Measurements from ENCODE around the gene GSTA3. TPM values are rescaled to one million over a fixed set of nuclear protein-coding genes. Genes with fewer than 3 reads are reported as not detected.
"Not testable (repeated sequence)": the region's sequence is repeated elsewhere in the genome, so short reads cannot be mapped to it uniquely, and the experiment has no call there.

GSTA3 gene
- total RNA-seq, 1 donor from 2014 or later: not detected

DNA sequence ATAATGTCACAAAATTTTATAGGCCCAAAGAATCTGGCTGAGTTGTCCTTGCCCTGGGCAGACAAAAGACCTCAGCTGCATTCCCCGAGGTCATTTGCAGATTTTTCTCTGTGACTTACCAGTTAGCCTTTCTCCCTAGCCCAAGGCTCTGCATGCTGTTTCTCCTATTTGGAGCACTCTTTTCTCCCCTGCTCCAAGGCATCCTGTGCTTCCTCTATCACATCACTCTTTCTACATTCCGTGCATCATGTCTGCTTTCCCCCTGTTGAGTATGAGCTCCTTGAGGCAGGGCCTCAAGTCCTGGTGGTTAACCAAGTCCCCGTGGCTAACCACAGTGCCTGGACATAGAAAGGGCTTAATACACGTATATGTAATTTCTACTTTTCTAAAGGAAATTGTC is 593 bp upstream of the GSTA3 start:
- H3K4me3 Mint-ChIP-seq (ENCODE audit: unreplicated experiment): no peak overlapping the region
- H3K27me3 Mint-ChIP-seq (ENCODE audit: unreplicated experiment): no peaks in the 10 kb centered on the region
- H3K4me1 Mint-ChIP-seq (ENCODE audit: low read depth, unreplicated experiment): no peaks in the 10 kb centered on the region
- H3K27ac Mint-ChIP-seq (ENCODE audit: unreplicated experiment): no peak overlapping the region
- no peak for TF ChIP-seq CTCF (IDR thresholded peaks at IDR 0.05; ENCODE audit: partially characterized antibody, unreplicated experiment)
- H3K9me3 Mint-ChIP-seq (ENCODE audit: unreplicated experiment): no peaks in the 10 kb centered on the region
- DNase-seq: no peak
- no peaks in the 10 kb centered on the region for H3K36me3 Mint-ChIP-seq (ENCODE audit: unreplicated experiment)

DNA sequence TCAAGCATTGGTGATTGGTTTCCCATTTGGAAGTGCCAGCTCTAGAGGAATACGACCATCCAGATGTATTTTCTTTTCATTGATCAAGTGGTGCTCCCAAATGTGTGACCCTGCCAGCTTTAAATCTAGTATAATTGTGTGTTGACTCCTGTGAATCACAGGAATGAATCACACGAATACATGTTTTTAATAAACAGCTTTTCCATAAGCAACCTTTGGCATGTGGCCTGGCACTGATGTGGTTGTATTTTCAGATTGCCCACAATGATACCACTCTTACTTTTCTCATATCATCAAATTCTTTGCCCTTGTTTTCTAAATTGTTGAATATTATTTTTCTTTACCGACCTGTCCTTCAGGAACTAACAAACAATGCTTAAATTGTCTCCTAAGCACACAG is 367 bp downstream of the GSTA3 start:
- H3K27me3 Mint-ChIP-seq (ENCODE audit: unreplicated experiment): no peaks in the 10 kb centered on the region
- no peak for DNase-seq
- H3K27ac Mint-ChIP-seq (ENCODE audit: unreplicated experiment): no peak overlapping the region
- TF ChIP-seq CTCF (IDR thresholded peaks at IDR 0.05; ENCODE audit: partially characterized antibody, unreplicated experiment): no peak
- no peaks in the 10 kb centered on the region for H3K9me3 Mint-ChIP-seq (ENCODE audit: unreplicated experiment)
- no peaks in the 10 kb centered on the region for H3K36me3 Mint-ChIP-seq (ENCODE audit: unreplicated experiment)
- no peaks in the 10 kb centered on the region for H3K4me1 Mint-ChIP-seq (ENCODE audit: low read depth, unreplicated experiment)
- no peak overlapping the region for H3K4me3 Mint-ChIP-seq (ENCODE audit: unreplicated experiment)

- no peaks in the 10 kb centered on the region for H3K4me1 Mint-ChIP-seq (ENCODE audit: low read depth, unreplicated experiment)
- no peak overlapping the region for H3K27ac Mint-ChIP-seq (ENCODE audit: unreplicated experiment)
- no peak overlapping the region for H3K4me3 Mint-ChIP-seq (ENCODE audit: unreplicated experiment)
- DNase-seq: no peak
- no peaks in the 10 kb centered on the region for H3K9me3 Mint-ChIP-seq (ENCODE audit: unreplicated experiment)
- no peak for TF ChIP-seq CTCF (IDR thresholded peaks at IDR 0.05; ENCODE audit: partially characterized antibody, unreplicated experiment)
- no peaks in the 10 kb centered on the region for H3K36me3 Mint-ChIP-seq (ENCODE audit: unreplicated experiment)
- H3K27me3 Mint-ChIP-seq (ENCODE audit: unreplicated experiment): no peaks in the 10 kb centered on the region
Observed at GRCh38 chr6:52908526-52908925, 972 bp downstream of the GSTA3 start.

DNA sequence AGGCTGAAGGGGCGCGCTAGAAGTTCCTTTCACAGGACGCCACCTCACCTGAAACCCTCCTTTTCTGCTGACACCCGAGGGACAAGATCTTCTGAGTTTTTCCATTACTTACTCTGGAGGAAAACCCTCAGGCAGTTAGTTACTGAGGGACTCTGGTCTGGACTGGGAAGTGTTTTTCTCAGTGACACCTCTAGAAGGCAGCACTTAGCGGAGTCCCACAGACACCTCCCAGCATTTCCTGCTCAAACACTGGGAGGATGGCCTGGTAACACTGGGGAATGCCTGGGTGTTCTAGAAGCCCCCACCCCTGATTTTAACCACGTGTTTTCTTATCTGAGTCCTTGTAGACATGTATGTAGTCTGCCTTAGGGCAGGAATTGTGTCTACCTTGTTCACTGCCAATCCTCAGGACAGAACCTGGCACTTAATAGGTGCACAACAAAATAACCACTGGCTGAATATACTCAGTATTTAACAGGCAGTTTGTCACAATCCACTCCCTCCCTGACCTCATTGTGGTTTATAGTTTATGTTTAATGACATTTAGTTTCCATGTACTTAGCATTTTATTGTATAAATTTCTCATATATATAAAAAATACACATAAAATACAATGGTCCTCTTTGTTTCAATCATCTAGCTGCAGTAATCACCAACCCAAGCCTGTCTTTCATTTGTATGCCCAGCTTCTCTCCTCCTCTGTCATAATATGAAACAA is 4.8 kb downstream of the GSTA3 start:
- peaks cover 2% of the 10 kb centered on the region for H3K9me3 Mint-ChIP-seq (ENCODE audit: unreplicated experiment)
- H3K27me3 Mint-ChIP-seq (ENCODE audit: unreplicated experiment): peaks cover 2% of the 10 kb centered on the region
- H3K36me3 Mint-ChIP-seq (ENCODE audit: unreplicated experiment): no peaks in the 10 kb centered on the region
- no peaks in the 10 kb centered on the region for H3K4me1 Mint-ChIP-seq (ENCODE audit: low read depth, unreplicated experiment)
- TF ChIP-seq CTCF (IDR thresholded peaks at IDR 0.05; ENCODE audit: partially characterized antibody, unreplicated experiment): peak; percentile 17
- no peak overlapping the region for H3K4me3 Mint-ChIP-seq (ENCODE audit: unreplicated experiment)
- no peak for DNase-seq
- H3K27ac Mint-ChIP-seq (ENCODE audit: unreplicated experiment): no peak overlapping the region

- TF ChIP-seq CTCF (IDR thresholded peaks at IDR 0.05; ENCODE audit: partially characterized antibody, unreplicated experiment): no peak
- Mint-ChIP-seq H3K27ac (ENCODE audit: unreplicated experiment) (no peak overlapping the region), H3K9me3 (ENCODE audit: unreplicated experiment) (peaks cover 2% of the 10 kb centered on the region), H3K4me3 (ENCODE audit: unreplicated experiment) (no peak overlapping the region), H3K27me3 (ENCODE audit: unreplicated experiment) (peaks cover 2% of the 10 kb centered on the region), H3K4me1 (ENCODE audit: low read depth, unreplicated experiment) (no peaks in the 10 kb centered on the region), H3K36me3 (ENCODE audit: unreplicated experiment) (peaks cover 6% of the 10 kb centered on the region)
- no peak for DNase-seq
Observed at GRCh38 chr6:52900536-52900935, 9.0 kb downstream of the GSTA3 start.

GRCh38 chr6:52895790-52896189 is 13.7 kb downstream of the GSTA3 start:
- H3K4me1 Mint-ChIP-seq (ENCODE audit: low read depth, unreplicated experiment); H3K27me3 Mint-ChIP-seq (ENCODE audit: unreplicated experiment); H3K9me3 Mint-ChIP-seq (ENCODE audit: unreplicated experiment); H3K27ac Mint-ChIP-seq (ENCODE audit: unreplicated experiment); DNase-seq; H3K4me3 Mint-ChIP-seq (ENCODE audit: unreplicated experiment); H3K36me3 Mint-ChIP-seq (ENCODE audit: unreplicated experiment): not testable (repeated sequence)

Data from glutamatergic neuron (in vitro differentiated cells).